Stimulated activated effector memory CD8-positive, alpha-beta T cell treated with anti-CD3 and anti-CD28 coated beads, Interleukin-12 subunit alpha, Interleukin-12 subunit beta, amount 100 ng/mL, for 72 hours (primary cell): Measurements from ENCODE around the gene RUNX3.
A peak's percentile ranks its signal among the peaks of the same experiment; 100 is the strongest.

Source experiments
- ATAC-seq: fragments of 150-1000 bp; cut with Tn5 transposase; 2 replicates; pipeline ENCODE4 v1.10.0; 2021
- DNase-seq, 2 donors: peaks; one replicate each; pipeline ENCODE4 v3.0.0; 2021 to 2022; ENCODE audit warnings: low spot score in 2 of 2
- H3K27ac Mint-ChIP-seq: one replicate; pipeline ENCODE4 v1.8.0; 2022; ENCODE audit warnings: mild to moderate bottlenecking, mixed read lengths
- H3K36me3 Mint-ChIP-seq: one replicate; pipeline ENCODE4 v1.8.0; 2022; ENCODE audit warnings: mild to moderate bottlenecking, mixed read lengths
- H3K4me1 Mint-ChIP-seq: one replicate; pipeline ENCODE4 v1.8.0; 2022; ENCODE audit warnings: mixed read lengths
- H3K4me3 Mint-ChIP-seq: one replicate; pipeline ENCODE4 v1.8.0; 2022; ENCODE audit warnings: mild to moderate bottlenecking, mixed read lengths
- H3K9me3 Mint-ChIP-seq: one replicate; pipeline ENCODE4 v1.8.0; 2022; ENCODE audit warnings: mixed read lengths

RUNX3 gene

DNA sequence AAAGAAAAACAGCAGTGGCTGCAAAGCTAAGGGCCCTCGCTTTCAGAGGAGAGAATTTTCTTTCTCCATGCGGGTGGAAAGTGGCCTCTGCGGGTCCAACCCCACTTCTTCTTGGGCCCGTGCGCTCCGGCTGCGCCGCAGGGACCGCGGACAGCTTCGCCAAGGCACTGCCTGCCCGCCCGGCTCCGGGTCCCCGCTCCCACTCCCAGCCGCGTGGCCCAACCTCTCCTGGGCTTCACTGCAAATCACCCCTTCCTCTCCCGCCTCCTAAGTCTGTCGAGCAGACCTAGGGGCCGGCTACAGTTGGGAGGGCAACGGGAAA lies 1.0 kb upstream of the RUNX3 start:
- H3K9me3 Mint-ChIP-seq: no peaks in the 10 kb centered on the region

DNA sequence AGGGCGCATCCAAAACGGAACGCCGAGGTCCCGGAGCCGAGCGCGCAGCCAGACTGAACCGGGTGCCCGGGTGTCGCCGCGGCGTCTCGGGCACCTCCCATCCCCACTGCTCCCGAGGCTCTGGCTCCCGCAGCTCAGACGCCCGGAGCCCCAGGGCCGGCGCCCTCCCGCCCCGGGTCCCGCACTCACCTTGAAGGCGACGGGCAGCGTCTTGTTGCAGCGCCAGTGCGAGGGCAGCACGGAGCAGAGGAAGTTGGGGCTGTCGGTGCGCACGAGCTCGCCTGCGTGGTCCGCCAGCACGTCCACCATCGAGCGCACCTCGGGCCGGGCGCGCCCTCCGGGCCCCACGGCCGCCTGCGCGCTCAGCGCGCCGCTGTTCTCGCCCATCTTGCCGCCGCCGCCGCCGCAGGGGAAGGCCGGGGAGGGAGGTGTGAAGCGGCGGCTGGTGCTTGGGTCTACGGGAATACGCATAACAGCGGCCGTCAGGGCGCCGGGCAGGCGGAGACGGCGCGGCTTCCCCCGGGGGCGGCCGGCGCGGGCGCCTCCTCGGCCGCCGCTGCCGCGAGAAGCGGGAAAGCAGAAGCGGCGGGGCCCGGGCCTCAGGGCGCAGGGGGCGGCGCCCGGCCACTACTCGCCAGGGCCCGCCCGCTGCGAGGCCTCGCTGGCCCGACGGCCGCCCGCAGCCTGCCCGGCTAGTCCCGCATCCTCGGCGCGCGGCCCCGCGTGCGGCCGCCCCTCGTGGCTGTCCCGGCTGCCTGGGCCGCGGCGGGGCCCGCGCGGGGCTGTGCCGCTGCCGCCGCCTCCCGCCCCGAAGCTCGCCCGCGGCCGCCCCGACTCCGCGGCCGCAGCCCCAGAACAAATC lies 447 bp downstream of the RUNX3 start:
- ATAC-seq (peak; percentile 27), DNase-seq (peak; percentile 57 to 80)
- Mint-ChIP-seq H3K9me3 (no peaks in the 10 kb centered on the region), H3K4me1 (peaks cover 65% of the 10 kb centered on the region), H3K27ac (peak overlapping the region; percentile 73), H3K36me3 (peaks cover 95% of the 10 kb centered on the region), H3K4me3 (peak overlapping the region; percentile 92)

More for the DNA sequence above, 1.0 kb upstream of the RUNX3 start:
- Mint-ChIP-seq H3K36me3 (peaks cover 95% of the 10 kb centered on the region), H3K4me3 (peak overlapping the region; percentile 92), H3K4me1 (peaks cover 53% of the 10 kb centered on the region), H3K27ac (peak overlapping the region; percentile 83)
- no peak for DNase-seq
- ATAC-seq: no peak

DNA sequence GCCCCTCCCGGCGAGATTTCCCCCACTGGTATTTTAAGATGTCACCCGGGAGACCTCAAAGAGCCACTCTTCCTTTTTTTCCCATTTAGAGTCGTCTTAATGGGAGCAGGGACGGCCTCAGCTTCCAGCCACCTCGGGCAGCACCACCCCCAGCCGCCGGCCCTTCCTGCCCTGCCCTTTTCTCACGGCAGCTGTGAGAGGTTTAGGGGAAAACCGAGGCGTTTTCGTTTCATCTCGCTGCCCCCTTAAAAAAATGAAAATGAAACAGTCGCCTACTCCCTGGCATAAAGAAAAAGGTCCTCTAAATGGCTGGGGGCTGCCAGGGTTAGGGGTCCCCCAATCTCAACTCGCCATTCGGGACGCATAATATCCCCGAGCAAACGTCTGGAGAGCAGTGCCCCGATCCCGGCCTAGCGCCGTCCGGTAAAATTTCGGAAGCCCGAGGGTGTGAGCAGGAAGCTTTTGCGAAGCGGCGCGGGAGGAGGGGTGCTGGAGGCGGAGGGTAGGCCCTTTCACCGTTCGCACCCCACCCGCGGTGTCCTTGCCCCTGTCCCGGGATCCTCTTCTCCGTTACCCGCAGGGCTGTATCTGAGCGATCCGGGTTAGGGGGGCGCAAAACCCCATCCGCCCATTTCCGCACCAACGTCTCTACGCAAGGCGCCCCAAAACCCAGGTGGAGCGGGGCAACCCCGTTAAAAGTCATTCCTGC lies 1.2 kb downstream of the RUNX3 start:
- Mint-ChIP-seq H3K4me1 (peaks cover 61% of the 10 kb centered on the region), H3K27ac (peak overlapping the region; percentile 73), H3K36me3 (peaks cover 95% of the 10 kb centered on the region), H3K4me3 (peak overlapping the region; percentile 92), H3K9me3 (no peaks in the 10 kb centered on the region)
- peak; percentile 1 for ATAC-seq
- peak in 1 of 2 donors; percentile 86 for DNase-seq

DNA sequence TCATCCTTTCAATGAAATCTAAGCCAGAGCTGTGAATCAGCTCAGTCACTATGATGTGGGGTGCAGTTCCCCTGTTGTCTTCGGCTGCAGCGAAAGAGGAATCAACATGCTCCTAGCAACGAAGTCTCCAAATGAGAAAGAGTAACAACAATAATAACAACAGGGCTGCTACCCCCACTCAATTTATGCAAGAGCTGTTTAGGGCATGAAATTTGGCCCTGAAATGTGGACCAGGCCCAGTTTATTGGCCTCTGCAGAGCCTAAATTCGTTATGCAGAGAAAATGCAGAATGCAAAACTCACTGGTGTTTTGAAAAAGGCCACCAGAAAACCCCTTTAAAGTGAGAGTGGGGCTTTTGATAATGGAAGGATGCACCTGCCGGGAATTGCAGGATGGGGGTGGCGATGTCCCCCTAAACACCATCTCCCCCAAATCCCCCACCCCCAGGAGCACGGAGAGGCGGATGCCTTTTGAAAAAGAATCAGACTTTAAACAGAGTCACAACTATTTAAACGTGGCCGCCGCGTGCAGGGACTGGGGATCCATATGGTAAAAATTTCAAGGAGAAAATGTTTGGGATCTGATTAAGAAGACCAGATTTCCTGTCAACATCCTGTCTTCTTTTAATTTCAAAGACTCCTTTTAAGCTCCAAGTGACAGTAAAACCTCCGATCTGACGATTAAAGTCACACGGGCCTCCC lies 1.9 kb downstream of the RUNX3 start:
- DNase-seq (no peak), ATAC-seq (no peak)
- peaks cover 95% of the 10 kb centered on the region for H3K36me3 Mint-ChIP-seq
- H3K9me3 Mint-ChIP-seq: no peaks in the 10 kb centered on the region
- peak overlapping the region; percentile 73 for H3K27ac Mint-ChIP-seq
- peaks cover 61% of the 10 kb centered on the region for H3K4me1 Mint-ChIP-seq
- peak overlapping the region; percentile 92 for H3K4me3 Mint-ChIP-seq

DNA sequence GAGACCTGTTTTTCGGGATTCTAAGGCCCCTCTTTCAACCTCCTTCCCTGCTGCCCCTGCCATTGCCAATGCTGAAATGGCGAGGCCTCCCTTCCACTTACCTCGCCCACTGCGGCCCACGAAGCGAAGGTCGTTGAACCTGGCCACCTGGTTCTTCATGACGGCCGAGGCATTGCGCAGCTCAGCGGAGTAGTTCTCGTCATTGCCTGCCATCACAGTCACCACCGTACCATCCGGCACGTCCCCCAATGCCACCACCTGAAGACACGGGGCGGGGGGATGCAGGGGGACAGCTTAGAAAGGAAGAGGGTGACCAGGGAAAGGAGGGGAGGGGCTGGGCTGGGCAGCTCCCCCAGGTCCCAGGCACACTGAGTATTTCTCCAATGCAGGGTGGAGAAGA lies 2.6 kb downstream of the RUNX3 start:
- peaks cover 95% of the 10 kb centered on the region for H3K36me3 Mint-ChIP-seq

DNA sequence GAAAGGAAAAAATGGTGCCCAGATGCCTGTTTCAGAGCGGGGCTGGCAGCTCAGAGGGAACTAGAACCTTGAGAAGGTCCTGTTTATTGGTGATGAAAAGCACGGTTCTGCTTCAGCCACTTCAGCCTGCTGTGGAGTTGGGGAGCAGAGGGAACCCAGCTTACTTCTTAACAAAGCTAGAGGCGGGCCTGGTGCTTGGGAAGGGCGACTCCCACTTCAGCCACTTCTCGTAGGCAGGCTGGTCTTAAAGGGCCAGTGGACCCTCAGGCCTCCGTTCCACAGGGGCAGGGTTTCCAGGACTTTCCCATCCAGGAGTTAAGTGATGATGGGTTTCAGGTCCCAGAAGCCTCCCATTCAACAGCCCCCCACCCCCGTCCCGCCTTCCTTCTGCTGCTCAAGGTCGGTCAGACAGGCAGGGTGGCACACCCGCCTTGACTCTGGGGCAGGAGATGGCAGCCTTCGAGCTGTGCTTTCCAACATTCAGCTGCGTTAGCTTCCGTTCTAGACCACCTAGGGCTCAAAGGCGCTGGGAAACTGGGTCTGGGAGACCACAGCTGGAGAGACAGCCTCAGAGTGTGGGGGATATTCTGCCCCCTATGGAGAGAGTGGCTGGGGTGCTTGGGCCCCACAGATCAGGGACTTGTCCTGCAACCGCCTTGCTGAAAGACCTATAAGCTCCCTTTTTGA lies 3.4 kb downstream of the RUNX3 start:
- Mint-ChIP-seq H3K4me1 (peaks cover 66% of the 10 kb centered on the region), H3K36me3 (peaks cover 95% of the 10 kb centered on the region), H3K9me3 (no peaks in the 10 kb centered on the region), H3K27ac (peak overlapping the region; percentile 73), H3K4me3 (peak overlapping the region; percentile 92)
- DNase-seq: no peak
- ATAC-seq: no peak

More for the DNA sequence above, 2.6 kb downstream of the RUNX3 start:
- peak overlapping the region; percentile 92 for H3K4me3 Mint-ChIP-seq
- peak overlapping the region; percentile 73 for H3K27ac Mint-ChIP-seq
- H3K9me3 Mint-ChIP-seq: no peaks in the 10 kb centered on the region
- H3K4me1 Mint-ChIP-seq: peaks cover 61% of the 10 kb centered on the region
- no peak for DNase-seq
- no peak for ATAC-seq

DNA sequence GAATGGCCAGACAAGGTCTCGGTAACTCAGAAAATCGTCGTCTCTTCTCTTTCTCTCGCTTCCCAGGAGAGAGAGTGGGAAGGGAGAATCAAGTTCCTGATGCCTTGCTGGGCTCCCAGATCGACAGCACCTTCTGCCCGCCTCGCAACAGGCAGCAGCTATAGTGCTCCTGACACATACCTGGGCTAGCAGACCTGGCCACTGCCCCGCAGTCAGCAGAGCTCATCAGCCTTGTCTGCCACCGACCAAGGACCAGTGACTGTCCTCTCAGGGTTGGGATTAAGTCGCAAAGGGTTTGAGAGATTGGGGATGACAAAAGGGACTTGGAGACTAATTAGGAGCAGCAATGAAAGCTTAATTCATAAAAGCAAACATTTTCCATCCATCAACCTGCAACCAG lies 4.1 kb downstream of the RUNX3 start:
- no peaks in the 10 kb centered on the region for H3K9me3 Mint-ChIP-seq
- H3K4me1 Mint-ChIP-seq: peaks cover 67% of the 10 kb centered on the region
- DNase-seq: no peak
- ATAC-seq: no peak
- peaks cover 95% of the 10 kb centered on the region for H3K36me3 Mint-ChIP-seq
- H3K27ac Mint-ChIP-seq: peak overlapping the region; percentile 73
- H3K4me3 Mint-ChIP-seq: peak overlapping the region; percentile 92

DNA sequence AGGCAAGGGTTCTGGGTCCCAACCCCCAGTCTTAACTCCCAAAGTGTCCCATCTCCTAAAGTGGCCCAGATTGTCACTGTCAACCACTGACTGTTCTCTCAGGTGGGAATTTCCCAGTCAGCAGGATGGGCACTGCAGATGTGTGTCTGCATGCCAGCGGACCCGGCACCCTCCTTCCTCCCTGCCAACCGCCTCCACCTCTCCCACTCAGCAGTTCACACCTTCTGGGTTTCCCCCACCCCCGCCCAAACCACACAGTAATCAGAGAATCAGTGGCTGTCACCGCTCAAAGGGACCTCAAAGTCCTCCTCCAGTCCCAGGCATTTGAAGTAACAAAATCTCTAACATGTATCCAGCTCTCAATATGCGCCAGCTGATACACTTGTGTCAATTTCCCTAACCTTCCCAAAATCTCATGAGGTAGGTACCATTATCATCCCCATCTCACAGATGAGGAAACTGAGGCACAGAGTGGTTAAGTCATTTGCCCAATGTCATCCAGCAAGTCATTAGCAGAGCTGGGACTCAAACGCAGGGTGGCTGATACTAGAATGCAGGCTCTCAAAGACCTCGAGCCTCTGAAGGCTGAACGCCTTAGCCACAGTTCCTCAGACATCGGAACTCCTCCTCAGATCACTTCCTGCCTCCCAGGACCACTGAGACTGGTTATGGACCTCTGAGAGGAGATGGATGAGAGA lies 4.8 kb downstream of the RUNX3 start:
- H3K4me3 Mint-ChIP-seq: peak overlapping the region; percentile 92
- peak overlapping the region; percentile 73 for H3K27ac Mint-ChIP-seq
- H3K4me1 Mint-ChIP-seq: peaks cover 74% of the 10 kb centered on the region
- peaks cover 95% of the 10 kb centered on the region for H3K36me3 Mint-ChIP-seq
- DNase-seq (peak in 1 of 2 donors; percentile 86), ATAC-seq (peak; percentile 71)
- no peaks in the 10 kb centered on the region for H3K9me3 Mint-ChIP-seq

DNA sequence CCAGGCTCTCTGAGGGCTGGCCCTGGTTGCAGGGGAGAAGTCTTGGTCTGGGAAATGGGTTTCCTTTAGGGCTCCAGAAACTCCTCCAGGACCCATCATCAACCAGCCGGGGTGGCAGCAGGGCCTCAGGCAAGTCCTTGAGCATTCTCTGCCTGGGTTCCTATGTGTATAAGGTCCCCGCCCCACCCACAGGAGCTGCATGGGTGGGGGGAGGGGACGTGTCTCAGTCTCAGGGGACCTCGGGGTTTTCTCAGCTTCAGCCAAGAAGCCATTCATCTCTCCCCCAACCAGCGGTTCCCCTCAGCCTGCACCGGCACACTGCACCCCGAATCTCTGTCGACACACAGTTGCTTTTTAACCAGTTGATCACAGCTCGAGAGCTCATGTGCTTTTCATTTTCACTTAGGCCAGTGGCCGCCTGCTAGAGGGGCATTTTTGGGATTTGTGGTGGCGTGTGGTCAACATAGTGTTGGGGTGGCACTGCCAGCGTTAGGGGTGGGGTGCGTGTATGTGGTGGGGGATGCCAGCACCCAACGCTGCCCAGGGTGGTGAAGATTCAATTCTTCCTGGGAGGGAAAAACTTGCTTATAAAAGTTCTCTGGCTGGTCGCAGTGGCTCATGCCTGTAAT lies 6.5 kb downstream of the RUNX3 start:
- Mint-ChIP-seq H3K4me3 (peak overlapping the region; percentile 92), H3K9me3 (no peaks in the 10 kb centered on the region), H3K27ac (peak overlapping the region; percentile 73), H3K4me1 (peaks cover 89% of the 10 kb centered on the region), H3K36me3 (peaks cover 100% of the 10 kb centered on the region)
- DNase-seq (peak in 1 of 2 donors; percentile 77), ATAC-seq (peak; percentile 14)

DNA sequence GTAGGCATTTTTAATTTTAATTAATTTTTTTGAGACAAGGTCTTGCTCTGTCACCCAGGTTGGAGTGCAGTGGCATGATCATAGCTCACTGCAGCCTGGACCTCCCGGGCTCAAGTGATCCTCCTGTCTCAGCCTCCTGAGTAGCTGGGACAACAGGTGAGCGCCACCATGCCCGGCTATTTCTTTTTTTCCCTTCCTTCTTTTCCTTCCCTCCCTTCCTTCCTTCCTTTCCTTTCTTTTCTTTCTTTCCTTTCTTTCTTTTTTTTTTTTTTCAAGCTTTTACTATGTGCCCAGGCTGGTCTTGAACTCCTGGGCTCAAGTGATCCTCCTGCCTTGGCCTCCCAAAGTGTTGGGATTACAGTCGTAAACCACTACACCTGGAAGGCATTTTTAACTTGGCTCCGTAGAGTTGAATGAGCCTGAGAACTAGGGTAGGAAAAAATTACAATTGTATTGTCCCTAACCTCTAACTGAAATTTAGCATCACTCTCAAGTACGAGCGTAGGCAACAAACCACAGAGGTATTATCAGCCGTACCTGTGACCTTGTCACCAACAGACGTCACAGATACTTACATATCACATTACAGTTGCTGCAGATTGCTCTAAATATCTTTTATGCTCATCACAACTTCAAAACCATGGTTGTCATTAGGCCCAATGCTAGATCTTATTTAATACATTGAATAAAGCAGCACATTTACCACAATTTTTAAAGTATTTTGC lies 8.0 kb downstream of the RUNX3 start:
- Mint-ChIP-seq H3K36me3 (peaks cover 100% of the 10 kb centered on the region), H3K27ac (peak overlapping the region; percentile 73), H3K9me3 (no peaks in the 10 kb centered on the region), H3K4me3 (peak overlapping the region; percentile 92), H3K4me1 (peaks cover 94% of the 10 kb centered on the region)
- no peak for DNase-seq
- ATAC-seq: peak; percentile 9

DNA sequence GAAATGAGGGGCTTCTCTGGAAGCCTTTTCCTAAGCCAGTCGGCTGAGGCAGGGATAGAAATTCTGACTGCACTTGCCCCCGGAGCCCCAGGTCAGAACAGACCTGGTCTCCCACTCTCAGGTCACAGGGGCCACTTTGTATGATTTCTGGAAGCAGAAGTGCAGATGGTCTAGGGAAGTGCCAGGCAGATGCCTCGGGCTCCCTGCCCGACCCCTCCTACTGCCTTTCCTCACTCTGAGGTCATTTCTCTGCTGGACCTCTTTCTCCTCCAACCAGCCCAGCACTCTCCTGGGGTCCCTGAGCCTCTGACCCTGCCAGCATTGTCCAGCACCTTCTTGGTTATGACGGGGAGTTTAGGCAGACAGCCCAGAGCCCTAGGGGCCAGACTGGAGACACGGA lies 8.7 kb downstream of the RUNX3 start:
- no peak for ATAC-seq
- peaks cover 94% of the 10 kb centered on the region for H3K4me1 Mint-ChIP-seq
- DNase-seq: no peak

DNA sequence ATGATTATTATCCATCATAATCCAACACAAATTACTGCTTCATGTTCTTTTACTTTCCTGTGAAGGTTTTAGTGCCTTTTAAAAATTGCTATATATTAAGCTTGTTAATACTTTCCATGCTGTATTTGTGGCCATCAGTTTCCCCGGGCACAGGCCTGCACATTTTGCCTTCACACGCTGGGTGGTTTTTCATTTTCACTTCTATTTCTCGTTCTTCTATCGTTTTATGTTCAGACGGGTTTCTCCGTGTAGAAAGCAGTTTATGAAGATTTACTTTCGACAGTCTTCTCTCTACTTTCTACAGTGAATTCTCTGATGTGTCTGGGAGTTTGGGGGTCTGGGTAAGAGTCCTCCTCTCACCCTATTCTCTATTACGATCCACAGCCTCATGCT lies 9.5 kb downstream of the RUNX3 start:
- Mint-ChIP-seq H3K9me3 (no peaks in the 10 kb centered on the region), H3K27ac (peak overlapping the region; percentile 73), H3K36me3 (peaks cover 100% of the 10 kb centered on the region), H3K4me1 (peaks cover 94% of the 10 kb centered on the region), H3K4me3 (peak overlapping the region; percentile 92)
- DNase-seq (no peak), ATAC-seq (peak; percentile 4)

More for the DNA sequence above, 8.7 kb downstream of the RUNX3 start:
- Mint-ChIP-seq H3K9me3 (no peaks in the 10 kb centered on the region), H3K4me3 (peak overlapping the region; percentile 92), H3K36me3 (peaks cover 100% of the 10 kb centered on the region), H3K27ac (peak overlapping the region; percentile 73)

DNA sequence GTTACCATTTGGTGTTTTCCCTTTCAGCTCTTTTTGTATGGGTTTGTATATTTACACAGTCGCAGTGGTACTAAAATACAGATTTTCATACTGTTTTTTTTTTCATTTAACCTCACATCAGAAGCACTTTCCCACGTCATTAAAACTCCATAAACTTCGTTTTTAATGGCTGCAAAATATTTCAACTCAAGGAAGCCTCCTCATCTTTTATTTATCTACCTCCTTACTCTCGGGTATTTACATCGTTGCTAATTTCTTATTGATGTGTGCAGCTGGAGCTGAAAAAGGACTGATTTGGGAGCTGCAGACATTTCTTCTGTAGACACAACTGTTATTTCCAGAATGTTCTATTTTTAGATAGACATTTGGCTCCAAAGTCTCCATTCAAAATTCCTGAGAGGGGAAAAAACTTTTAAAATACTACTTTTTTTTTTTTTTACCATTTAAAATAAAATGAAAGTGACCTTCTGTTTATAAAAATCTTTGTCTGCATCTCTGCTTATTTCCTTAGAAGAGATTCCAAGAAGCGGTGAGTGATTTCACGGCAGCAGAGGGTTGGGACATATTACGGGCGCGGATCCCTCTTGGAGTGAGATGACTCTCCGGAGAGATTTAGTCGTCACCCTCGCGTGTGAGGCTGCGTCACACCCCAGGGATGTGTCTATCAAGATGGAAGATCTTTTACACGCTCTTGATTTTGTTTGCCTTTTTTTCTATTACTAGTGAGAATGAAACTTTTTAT lies 10.1 kb downstream of the RUNX3 start:
- Mint-ChIP-seq H3K4me3 (peak overlapping the region; percentile 92), H3K4me1 (peaks cover 94% of the 10 kb centered on the region), H3K27ac (peak overlapping the region; percentile 73), H3K9me3 (no peaks in the 10 kb centered on the region), H3K36me3 (peaks cover 100% of the 10 kb centered on the region)
- DNase-seq (peak in 1 of 2 donors; percentile 81), ATAC-seq (peak; percentile 59)
